Ishikawa (cell line): ENCODE data around the gene ESAM.

Experiments used
- CEBPB ChIP-seq: IDR thresholded peaks from 2 replicates; pipeline ENCODE4 v1.6.1; 2012
- CREB1 ChIP-seq: IDR thresholded peaks from 2 replicates; pipeline ENCODE4 v1.6.1; 2012; ENCODE audit warnings: low read depth
- EGR1 ChIP-seq: IDR thresholded peaks from 2 replicates; pipeline ENCODE4 v1.6.1; 2012
- EP300 ChIP-seq: IDR thresholded peaks from 2 replicates; pipeline ENCODE4 v1.6.1; 2012; ENCODE audit warnings: borderline replicate concordance
- FOXM1 ChIP-seq: IDR thresholded peaks from 2 replicates; pipeline ENCODE4 v1.6.1; 2012; ENCODE audit warnings: low read depth, borderline replicate concordance
- NFIC ChIP-seq: IDR thresholded peaks from 2 replicates; pipeline ENCODE4 v1.6.1; 2012
- RAD21 ChIP-seq: IDR thresholded peaks from 2 replicates; pipeline ENCODE4 v1.6.1; 2012; ENCODE audit warnings: low read depth
- TAF1 ChIP-seq: IDR thresholded peaks from 2 replicates; pipeline ENCODE4 v1.6.1; 2012; ENCODE audit warnings: low read depth, mild to moderate bottlenecking
- TCF12 ChIP-seq: IDR thresholded peaks from 2 replicates; pipeline ENCODE4 v1.6.1; 2012; ENCODE audit warnings: low read depth
- TEAD4 ChIP-seq: IDR thresholded peaks from 2 replicates; pipeline ENCODE4 v1.6.1; 2012
- YY1 ChIP-seq: IDR thresholded peaks from 2 replicates; pipeline ENCODE4 v1.6.1; 2012; ENCODE audit warnings: low read depth
- ZBTB7A ChIP-seq: IDR thresholded peaks from 2 replicates; pipeline ENCODE4 v1.6.1; 2012; ENCODE audit warnings: low read depth
- TF ChIP-seq, protein P1 (sequence below): IDR thresholded peaks from 2 replicates; pipeline ENCODE4 v1.6.1; 2012; ENCODE audit warnings: low read depth, mild to moderate bottlenecking
- TF ChIP-seq, protein P2 (sequence below): IDR thresholded peaks from 2 replicates; pipeline ENCODE4 v1.6.1; 2012
- TF ChIP-seq, protein P3 (sequence below): IDR thresholded peaks from 2 replicates; pipeline ENCODE4 v1.6.1; 2012

The ESAM gene

DNA sequence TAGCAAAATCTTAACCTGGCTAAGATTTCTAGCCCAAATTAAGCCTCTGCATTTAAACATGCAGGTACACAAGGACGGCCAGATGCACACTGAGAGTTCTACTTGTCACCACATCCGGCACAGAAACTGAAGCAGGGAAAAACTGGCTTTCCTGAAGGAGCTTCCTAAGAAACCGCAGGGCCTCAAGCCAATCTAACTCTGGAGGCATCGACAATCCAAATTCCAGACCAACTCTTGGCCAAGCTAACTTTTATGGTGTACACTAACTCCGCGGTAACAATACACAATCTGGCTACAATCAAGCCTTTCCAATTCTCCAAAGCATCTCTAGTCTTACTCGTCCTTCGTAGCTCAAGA, 36.9 kb upstream of the ESAM start:
- TF ChIP-seq, protein P1, sequence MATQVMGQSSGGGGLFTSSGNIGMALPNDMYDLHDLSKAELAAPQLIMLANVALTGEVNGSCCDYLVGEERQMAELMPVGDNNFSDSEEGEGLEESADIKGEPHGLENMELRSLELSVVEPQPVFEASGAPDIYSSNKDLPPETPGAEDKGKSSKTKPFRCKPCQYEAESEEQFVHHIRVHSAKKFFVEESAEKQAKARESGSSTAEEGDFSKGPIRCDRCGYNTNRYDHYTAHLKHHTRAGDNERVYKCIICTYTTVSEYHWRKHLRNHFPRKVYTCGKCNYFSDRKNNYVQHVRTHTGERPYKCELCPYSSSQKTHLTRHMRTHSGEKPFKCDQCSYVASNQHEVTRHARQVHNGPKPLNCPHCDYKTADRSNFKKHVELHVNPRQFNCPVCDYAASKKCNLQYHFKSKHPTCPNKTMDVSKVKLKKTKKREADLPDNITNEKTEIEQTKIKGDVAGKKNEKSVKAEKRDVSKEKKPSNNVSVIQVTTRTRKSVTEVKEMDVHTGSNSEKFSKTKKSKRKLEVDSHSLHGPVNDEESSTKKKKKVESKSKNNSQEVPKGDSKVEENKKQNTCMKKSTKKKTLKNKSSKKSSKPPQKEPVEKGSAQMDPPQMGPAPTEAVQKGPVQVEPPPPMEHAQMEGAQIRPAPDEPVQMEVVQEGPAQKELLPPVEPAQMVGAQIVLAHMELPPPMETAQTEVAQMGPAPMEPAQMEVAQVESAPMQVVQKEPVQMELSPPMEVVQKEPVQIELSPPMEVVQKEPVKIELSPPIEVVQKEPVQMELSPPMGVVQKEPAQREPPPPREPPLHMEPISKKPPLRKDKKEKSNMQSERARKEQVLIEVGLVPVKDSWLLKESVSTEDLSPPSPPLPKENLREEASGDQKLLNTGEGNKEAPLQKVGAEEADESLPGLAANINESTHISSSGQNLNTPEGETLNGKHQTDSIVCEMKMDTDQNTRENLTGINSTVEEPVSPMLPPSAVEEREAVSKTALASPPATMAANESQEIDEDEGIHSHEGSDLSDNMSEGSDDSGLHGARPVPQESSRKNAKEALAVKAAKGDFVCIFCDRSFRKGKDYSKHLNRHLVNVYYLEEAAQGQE = no peak
- no peak for TF ChIP-seq RAD21

DNA sequence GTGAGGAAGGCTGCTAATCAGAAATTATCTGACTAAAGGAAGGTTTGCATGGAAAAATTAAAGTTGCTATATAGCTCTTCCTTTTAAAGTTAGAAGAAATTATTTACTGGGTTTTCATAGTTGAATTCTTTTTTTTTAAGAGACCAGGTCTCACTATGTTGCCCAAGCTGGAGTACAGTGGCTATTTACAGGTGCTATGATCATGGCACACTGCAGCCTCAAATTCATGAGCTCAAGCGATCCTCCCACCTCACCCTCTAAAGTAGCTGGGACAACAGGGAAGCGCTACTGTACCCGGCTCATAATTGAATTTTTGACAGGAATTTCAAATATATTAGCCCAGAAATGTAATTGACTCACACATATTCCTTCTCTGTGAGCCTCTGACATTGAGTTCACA, 34.2 kb upstream of the ESAM start:
- TF ChIP-seq CEBPB = no peak

DNA sequence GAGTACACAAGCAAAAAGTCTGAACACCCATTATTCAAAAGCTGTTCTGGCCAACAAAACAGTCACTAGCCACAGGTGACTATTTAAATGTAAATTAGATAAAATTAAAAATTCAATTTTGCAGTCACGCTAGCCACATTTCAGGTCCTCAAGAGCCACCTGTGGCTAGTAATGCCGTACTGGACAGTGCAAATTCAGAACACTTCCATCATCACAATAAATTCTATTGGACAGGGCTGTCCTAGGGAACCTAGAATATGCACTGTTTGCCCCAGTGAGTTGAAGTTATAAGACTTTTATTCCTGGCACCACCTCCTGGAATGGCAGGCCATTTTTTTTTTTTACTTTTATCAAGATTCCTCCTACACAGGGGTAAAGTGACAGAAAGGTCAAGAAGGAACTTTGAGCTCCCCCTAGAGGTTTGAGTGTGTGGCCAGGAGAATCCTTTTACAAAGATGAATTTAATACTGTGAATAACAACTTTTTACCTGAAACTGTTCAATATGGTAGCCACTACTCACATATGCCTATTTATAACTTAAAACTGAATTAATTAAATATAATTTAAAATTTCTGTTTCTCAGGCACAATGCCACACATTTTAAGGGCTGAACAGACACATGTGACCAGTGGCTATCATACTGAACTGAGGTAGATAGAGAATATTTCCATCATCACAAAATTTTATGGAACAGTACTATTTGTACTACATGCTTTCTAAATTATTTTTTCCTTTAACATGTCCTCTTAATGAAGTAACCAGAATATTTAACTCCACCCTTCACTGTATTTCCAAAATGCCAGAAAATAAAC, 31.6 kb upstream of the ESAM start:
- TF ChIP-seq YY1 = no peak
- TF ChIP-seq RAD21 = peak; percentile 64

DNA sequence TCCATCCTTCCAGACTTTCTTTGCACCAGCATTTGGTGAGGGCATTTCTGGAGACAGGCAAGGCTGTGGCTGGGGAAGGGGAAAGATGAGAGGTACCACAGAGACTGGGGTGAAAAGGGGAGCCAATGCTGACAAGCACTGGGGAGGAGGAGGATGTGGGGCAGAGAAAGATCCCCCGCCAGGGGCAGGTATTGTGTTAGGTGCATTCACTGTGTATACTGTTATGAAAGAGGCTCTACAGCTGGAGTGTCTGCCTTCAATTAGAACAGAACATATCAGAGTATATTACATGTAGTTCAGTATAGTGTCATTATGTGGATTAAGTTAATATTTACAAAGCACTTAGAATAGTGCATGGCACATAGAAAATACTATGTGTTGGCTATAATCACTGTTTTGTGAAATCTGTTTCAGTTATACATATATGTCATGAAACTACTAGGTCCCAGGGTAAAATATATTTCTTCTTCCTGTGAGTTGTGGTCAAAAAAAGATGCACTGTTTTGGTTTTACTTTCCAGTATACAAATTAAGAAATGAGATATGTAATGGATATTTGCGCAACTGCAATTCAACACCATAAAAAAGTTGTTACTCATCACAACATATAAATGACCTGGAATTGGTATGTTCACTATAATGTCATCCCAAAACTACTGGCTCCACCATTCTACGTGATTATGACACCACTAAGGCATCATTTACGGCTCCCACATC, 29.7 kb upstream of the ESAM start:
- TF ChIP-seq CEBPB (no peak), EGR1 (no peak), TCF12 (no peak), EP300 (no peak), CREB1 (no peak), YY1 (no peak), TAF1 (no peak), TEAD4 (no peak), RAD21 (no peak), NFIC (no peak), ZBTB7A (no peak), FOXM1 (no peak)
- TF ChIP-seq, protein P2, sequence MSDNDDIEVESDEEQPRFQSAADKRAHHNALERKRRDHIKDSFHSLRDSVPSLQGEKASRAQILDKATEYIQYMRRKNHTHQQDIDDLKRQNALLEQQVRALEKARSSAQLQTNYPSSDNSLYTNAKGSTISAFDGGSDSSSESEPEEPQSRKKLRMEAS = no peak
- TF ChIP-seq, protein P1 = no peak
- TF ChIP-seq, protein P3, sequence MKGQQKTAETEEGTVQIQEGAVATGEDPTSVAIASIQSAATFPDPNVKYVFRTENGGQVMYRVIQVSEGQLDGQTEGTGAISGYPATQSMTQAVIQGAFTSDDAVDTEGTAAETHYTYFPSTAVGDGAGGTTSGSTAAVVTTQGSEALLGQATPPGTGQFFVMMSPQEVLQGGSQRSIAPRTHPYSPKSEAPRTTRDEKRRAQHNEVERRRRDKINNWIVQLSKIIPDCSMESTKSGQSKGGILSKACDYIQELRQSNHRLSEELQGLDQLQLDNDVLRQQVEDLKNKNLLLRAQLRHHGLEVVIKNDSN = no peak

DNA sequence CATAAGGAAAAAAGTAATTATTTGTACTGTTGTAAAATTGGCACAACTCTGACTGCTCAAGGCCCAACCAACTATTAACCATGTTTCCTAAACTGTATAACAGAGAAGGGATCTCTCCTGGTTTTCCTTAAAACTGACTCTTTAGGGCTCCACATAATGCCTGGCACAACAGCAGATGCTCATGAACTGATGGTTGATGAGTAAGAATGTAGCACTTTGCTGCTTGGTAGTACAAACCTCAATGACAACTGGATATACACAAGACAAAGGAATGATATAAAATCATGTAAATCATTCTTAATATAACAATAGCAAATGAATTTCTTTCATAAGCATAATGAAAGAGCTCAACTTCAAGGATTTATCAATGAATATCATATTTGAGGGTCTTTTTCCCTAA, 26.4 kb upstream of the ESAM start:
- TF ChIP-seq FOXM1 = no peak
- TF ChIP-seq, protein P2 = no peak

DNA sequence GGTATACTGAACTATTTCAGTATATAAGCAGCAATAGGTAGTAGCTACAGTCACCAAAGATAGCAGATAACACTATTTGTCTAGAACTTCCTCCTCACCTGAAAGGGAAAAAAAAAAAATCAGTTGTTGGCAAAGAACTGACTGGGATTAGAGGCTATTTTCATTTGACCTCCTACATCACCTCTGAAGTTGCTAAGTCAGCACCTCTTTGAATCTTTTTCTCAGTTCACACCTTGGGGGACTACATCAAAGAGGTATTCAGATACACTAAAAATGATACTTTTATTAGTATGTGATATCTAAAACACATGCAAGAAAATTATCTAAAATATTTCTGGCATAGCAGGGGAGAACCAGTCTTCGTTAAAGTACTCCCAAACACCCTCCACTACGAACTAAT, 22.0 kb upstream of the ESAM start:
- TF ChIP-seq CEBPB = no peak

DNA sequence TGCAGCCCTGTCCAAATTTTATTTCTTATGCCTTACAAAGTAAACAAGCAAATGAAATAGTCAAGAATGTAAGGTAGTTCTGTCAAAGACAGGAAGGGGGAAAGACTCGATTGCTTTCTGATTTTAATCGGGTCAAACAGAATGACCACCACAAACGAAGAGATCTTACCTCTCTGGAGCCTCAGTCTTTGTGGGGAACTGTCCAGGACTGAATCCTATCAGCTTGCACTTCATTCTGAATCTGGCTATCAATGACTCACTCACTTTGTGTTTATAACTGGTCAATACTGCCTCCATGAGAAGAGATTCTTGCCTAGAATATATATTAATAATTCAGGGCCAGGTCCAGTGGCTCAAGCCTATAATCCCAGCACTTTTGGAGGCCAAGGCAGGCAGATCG, 20.9 kb upstream of the ESAM start:
- TF ChIP-seq CEBPB = no peak
- TF ChIP-seq, protein P3 = no peak
- TF ChIP-seq, protein P2 = no peak
- no peak for TF ChIP-seq RAD21
- no peak for TF ChIP-seq TEAD4
- no peak for TF ChIP-seq ZBTB7A
- TF ChIP-seq, protein P1 = no peak
- TF ChIP-seq YY1 = no peak
- TF ChIP-seq EGR1 = no peak
- no peak for TF ChIP-seq NFIC
- TF ChIP-seq TAF1 = no peak
- no peak for TF ChIP-seq CREB1
- no peak for TF ChIP-seq FOXM1
- no peak for TF ChIP-seq EP300
